Activated CD4-positive, alpha-beta T cell treated with anti-CD3 and anti-CD28 coated beads for 24 hours (primary cell): Measurements from ENCODE around the gene BRWD1.

Experiments
- DNase-seq, 2 donors: peaks; one replicate each; pipeline ENCODE4 v3.0.0-alpha.2; 2020; ENCODE audit warnings: low read depth in 2 of 2

Gene BRWD1

GRCh38 chr21:39197448-39198233, 115.8 kb downstream of the BRWD1 start:
- no peak for DNase-seq

DNA sequence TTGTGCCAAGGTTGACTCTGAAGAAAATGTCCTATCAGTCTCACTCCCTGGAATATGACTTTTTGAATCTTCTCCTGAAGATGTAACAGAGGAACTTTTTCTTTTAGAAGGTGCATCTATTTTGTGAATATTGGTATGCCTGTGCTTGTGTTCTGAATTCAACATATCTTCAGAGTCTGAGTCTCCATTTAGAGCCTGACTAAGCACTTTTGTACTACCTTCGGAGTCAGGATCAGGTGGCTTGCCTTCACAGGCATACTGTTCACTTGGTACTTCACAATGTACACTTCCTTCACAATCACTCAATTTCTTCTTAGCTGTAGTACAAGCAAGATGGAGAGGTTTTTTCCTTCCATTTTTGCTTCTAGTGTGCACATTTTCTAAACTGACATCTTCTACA, 116.6 kb downstream of the BRWD1 start:
- no peak for DNase-seq

DNA sequence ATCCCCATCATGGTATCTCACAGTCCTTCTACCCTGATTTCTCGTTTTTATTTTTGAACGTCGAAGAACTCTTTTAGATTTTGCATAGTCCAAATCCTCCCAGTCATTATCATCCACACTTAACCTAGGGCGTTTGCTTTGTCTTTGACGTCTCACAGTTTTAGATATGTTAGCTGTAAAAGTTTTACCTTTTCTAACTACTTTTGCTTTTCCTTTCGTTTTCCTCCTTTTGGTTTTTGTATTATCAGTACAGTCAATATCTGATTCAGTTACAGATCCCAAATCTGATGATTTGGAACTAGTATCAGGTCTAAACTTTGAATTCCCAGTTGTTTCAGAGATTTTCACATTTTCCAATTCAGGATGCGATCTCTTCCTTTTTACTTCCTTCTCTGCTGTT, 117.1 kb downstream of the BRWD1 start:
- no peak for DNase-seq

GRCh38 chr21:39193380-39193779, 120.1 kb downstream of the BRWD1 start:
- no peak for DNase-seq

- no peak for DNase-seq
Measured at GRCh38 chr21:39189857-39190604, 123.4 kb downstream of the BRWD1 start.

GRCh38 chr21:39188521-39189139, 124.8 kb downstream of the BRWD1 start:
- DNase-seq: no peak

- DNase-seq: no peak
Measured at GRCh38 chr21:39187141-39187540, 126.3 kb downstream of the BRWD1 start.

DNA sequence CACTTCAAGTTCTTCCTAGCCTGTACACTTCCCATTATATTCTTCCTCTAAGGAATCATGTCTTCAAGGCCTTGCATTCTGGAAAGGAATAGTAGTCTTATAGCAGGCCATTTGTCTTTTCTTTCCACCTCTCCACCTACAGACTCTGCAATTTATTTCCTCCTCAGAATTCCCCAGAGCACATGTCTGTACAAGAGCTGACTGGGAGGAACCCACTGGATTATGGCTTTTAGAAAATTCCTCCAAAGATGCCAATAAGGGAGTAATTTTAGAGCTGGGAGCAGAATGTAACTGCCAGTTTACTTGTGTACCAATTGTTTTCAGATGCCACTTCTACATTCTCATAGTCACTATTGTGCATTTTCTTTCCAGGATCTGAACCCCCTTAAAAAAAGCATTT, 126.8 kb downstream of the BRWD1 start:
- DNase-seq: no peak

- no peak for DNase-seq
Measured at GRCh38 chr21:39185157-39185556, 128.3 kb downstream of the BRWD1 start.

DNA sequence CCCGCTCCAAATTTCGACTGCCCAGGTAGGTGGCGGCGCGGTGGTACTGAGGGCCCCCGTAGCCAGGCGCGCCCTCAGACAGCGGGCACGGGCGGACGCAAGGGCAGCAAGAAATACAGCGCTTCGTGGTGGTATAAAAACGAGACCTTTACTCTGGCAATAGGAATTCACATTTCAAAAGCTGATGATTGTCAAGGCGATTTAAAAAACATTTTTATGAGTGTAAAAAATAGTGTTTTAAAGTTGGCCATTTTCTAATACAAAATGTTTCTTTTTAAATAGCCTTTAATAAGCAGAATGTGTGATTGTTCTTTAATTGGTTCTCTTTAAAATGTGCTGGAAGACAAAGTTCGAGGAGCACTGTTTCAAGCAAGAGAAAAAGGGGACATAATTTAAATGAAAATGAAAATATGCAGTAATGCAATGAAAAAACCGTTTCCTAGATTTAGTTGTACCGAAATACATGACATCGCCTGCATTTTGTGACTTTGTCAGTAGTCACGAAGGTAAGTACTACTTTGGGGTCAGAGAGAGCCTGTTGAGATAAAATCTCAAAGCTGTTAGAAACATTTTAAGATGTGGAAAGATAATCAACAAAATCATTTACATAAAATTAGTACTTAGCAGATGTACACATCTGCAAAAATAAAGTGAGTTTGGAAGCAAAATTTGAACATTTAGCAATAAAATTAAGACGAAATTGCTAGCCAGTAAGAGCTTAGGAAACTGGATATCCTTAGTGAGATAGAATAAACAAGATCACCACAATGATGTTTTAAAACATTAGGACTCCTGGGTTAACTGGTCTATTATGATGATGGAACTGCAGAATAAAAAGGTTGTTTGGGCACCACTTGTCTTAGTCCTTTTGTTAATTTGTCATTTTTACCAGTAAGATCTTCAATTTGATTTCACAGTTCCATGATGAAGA, 129.1 kb downstream of the BRWD1 start:
- DNase-seq: no peak

DNA sequence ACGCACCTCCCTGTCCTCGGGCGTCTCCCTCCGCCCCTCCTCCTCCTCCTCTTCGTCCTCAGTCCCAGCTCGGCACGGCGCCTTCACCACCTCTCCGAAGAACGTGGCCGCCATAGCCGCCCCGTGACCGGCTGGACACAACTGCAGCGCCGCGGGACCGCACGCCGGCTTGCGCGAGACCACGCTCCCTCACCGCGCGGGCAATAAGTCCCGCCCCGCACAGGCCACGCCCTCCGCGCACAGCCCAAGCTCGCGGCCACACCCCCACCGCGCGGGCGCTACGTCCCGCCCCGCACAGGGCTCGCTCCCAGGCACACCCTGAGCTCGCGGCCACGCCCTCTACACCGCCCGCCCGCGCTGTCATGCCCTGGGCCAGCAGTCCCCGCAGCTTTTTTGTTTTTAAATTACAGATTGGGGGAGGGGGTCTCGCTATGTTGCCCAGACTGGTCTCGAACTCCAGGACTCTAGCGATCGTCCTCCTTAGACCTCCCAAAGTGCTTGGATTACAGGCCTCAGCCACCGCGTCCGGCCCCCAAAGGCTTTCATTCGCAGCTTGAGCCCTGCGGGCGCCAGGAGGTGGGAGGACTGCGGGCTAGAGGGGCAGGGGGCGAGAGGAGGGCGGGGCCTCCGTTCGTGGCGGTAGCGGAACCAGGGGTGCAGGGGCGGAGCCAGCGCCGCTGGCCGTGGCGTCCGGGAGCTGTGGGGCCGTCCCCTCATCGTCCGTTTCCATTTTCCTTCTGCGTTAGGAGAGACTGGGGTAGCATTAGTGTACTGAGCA, 130.0 kb downstream of the BRWD1 start, which contains the start of gene PSMG1:
Gene PSMG1, minus strand, starts transcription at position 180 of the 778 bp plus-strand sequence. Its CDS starts 66 bp downstream, at position 114.
- DNase-seq: peak; percentile 93

GRCh38 chr21:39182484-39183271, 130.8 kb downstream of the BRWD1 start:
- peak in 1 of 2 donors; percentile 9 for DNase-seq

- no peak for DNase-seq
Measured at GRCh38 chr21:39182016-39182415, 131.4 kb downstream of the BRWD1 start.

GRCh38 chr21:39181205-39181818, 132.1 kb downstream of the BRWD1 start:
- DNase-seq: no peak

- DNase-seq: no peak
Measured at GRCh38 chr21:39180429-39181019, 132.9 kb downstream of the BRWD1 start.

DNA sequence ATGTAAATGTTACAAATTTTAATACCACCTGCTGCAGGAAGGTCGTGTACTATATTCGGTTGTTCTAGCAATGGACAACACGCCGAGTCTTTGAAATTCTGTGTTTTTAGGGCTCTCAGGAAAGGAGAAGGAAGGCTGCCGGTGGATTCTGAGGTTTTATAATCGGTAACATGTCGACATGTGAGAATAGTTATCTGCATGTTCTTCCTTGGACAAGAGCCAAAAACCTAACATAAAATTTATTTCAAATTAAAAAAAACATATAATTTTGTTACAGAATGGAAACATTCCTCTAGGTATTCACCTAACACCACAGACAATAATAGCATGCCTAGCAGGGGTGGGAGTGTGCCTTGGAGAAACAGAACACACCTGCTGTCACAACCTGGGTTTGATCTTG, 135.0 kb downstream of the BRWD1 start:
- no peak for DNase-seq

DNA sequence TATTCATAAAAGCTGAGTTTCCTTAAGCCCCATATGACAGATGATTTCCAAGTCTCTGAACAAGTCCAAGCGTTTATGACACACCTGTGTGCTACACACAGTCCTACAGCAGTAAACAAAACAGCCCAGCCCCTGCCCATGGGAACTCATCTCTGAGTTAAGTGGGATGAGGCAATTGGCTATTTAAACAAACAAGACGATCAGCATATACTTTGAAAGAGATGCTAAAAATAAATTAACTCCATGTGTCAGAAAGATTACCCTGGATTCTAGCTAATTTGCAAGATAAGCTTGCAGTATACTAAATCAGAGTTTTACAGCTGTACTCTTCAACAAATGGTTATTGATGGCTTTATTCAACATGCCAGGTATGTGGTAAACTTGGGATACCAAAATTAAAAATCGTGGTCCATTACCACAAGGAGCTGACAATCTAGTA, 137.1 kb downstream of the BRWD1 start:
- no peak for DNase-seq

DNA sequence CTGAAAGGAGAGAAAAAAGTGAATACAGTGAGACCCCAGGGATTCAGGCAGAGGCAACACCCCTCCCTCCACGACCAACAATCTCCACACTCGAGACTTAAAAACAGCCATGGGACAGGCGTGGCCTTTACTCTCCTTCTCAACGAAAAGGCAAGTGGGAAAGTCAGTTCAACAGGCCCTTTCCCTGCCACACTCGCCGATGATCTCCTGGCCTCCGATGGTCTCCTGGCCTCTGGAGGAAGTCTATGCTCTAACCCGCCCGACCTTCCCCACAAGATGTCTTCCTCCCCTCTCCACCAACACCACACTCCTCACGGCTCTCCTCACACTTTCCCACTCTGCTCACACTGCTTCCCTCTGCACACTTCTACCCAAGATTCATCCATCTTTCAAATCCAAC, 137.8 kb downstream of the BRWD1 start:
- no peak for DNase-seq

- DNase-seq: no peak
Measured at GRCh38 chr21:39175154-39175553, 138.3 kb downstream of the BRWD1 start.
